ENCODE data around the gene SLC22A13.

Gene SLC22A13

DNA sequence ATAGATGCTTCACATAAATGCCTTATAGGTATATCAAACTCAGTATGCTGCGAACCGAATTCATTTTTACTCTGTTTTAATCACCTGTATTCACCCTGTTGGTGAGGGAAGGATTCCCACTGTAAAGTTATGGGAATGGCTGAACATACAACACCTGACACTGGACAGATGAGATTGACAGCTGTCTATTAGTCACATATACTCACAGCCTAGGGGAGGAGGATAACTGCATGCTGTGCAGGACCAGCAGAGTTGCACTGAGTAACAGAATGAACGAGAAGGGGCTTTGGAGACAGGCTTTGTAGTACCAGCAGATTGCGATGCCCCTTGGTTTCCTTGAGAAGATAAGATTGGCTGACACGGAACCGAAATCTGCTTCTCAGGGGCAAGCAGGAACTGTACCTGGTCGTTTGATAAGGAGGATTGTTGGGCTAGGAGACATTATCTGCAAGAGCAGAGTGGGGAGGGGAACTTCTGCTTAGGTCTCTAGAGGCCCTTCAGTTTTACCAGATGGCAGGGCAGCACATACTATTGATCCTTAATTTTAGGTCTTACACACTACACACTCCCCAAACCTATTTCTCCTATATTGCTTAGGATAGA, 43.5 kb upstream of the SLC22A13 start:
- H3K4me2 ChIP-seq (ENCODE audit: low read depth, low read length, poor library complexity, severe bottlenecking), result no peak overlapping the region
- no peaks in the 10 kb centered on the region for H3K9me3 ChIP-seq (ENCODE audit: insufficient read depth, low read depth, low read length)
- H3K9me2 ChIP-seq (replicated peaks; ENCODE audit: low read depth, low read length), result no peaks in the 10 kb centered on the region
- peaks cover 29% of the 10 kb centered on the region; the same call in 1 of the 2 replicates for H3K79me2 ChIP-seq (ENCODE audit: insufficient read depth, low read length)
- H3K36me3 ChIP-seq (ENCODE audit: insufficient read depth, low read length), result peaks cover 74% of the 10 kb centered on the region
- H3K9ac ChIP-seq (ENCODE audit: low read depth, low read length, poor library complexity, severe bottlenecking), result no peak overlapping the region
- peaks cover 2% of the 10 kb centered on the region for H3K27me3 ChIP-seq (ENCODE audit: insufficient read depth, low read length, poor library complexity, severe bottlenecking)
- no peak overlapping the region for H3K4me3 ChIP-seq (ENCODE audit: low read length, poor library complexity, severe bottlenecking)
- H3F3A ChIP-seq (ENCODE audit: low read depth), result no peaks in the 10 kb centered on the region
- no peaks in the 10 kb centered on the region for H4K20me1 ChIP-seq (ENCODE audit: insufficient read depth, low read length, poor library complexity, severe bottlenecking)
- H2AFZ ChIP-seq (ENCODE audit: low read length), result no peak overlapping the region
- H3K4me1 ChIP-seq (ENCODE audit: insufficient read depth, low read length, poor library complexity, severe bottlenecking), result no peaks in the 10 kb centered on the region
- TF ChIP-seq EZH2phosphoT487 (IDR thresholded peaks at IDR 0.05; ENCODE audit: borderline replicate concordance), result no peak
- TF ChIP-seq, protein P1, sequence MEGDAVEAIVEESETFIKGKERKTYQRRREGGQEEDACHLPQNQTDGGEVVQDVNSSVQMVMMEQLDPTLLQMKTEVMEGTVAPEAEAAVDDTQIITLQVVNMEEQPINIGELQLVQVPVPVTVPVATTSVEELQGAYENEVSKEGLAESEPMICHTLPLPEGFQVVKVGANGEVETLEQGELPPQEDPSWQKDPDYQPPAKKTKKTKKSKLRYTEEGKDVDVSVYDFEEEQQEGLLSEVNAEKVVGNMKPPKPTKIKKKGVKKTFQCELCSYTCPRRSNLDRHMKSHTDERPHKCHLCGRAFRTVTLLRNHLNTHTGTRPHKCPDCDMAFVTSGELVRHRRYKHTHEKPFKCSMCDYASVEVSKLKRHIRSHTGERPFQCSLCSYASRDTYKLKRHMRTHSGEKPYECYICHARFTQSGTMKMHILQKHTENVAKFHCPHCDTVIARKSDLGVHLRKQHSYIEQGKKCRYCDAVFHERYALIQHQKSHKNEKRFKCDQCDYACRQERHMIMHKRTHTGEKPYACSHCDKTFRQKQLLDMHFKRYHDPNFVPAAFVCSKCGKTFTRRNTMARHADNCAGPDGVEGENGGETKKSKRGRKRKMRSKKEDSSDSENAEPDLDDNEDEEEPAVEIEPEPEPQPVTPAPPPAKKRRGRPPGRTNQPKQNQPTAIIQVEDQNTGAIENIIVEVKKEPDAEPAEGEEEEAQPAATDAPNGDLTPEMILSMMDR (conservative IDR thresholded peaks at IDR 0.05; ENCODE audit: low read length), result no peak

- peaks cover 15% of the 10 kb centered on the region; the same call in 1 of the 2 replicates for H3K79me2 ChIP-seq (ENCODE audit: insufficient read depth, low read length)
- TF ChIP-seq EZH2phosphoT487 (IDR thresholded peaks at IDR 0.05; ENCODE audit: borderline replicate concordance), result no peak
- TF ChIP-seq, protein P1 (conservative IDR thresholded peaks at IDR 0.05; ENCODE audit: low read length), result no peak
- no peaks in the 10 kb centered on the region for H3K9me2 ChIP-seq (replicated peaks; ENCODE audit: low read depth, low read length)
- no peaks in the 10 kb centered on the region for H3K9me3 ChIP-seq (ENCODE audit: insufficient read depth, low read depth, low read length)
- H3F3A ChIP-seq (ENCODE audit: low read depth), result no peaks in the 10 kb centered on the region
- peaks cover 4% of the 10 kb centered on the region for H3K27me3 ChIP-seq (ENCODE audit: insufficient read depth, low read length, poor library complexity, severe bottlenecking)
- no peak overlapping the region for H3K4me3 ChIP-seq (ENCODE audit: low read length, poor library complexity, severe bottlenecking)
- no peaks in the 10 kb centered on the region for H4K20me1 ChIP-seq (ENCODE audit: insufficient read depth, low read length, poor library complexity, severe bottlenecking)
- H3K4me2 ChIP-seq (ENCODE audit: low read depth, low read length, poor library complexity, severe bottlenecking), result no peak overlapping the region
- no peak overlapping the region for H2AFZ ChIP-seq (ENCODE audit: low read length)
- H3K9ac ChIP-seq (ENCODE audit: low read depth, low read length, poor library complexity, severe bottlenecking), result no peak overlapping the region
- no peaks in the 10 kb centered on the region for H3K4me1 ChIP-seq (ENCODE audit: insufficient read depth, low read length, poor library complexity, severe bottlenecking)
- H3K36me3 ChIP-seq (ENCODE audit: insufficient read depth, low read length), result peaks cover 75% of the 10 kb centered on the region
These were observed 41.3 kb upstream of the SLC22A13 start for GRCh38 chr3:38224357-38224756.

GRCh38 chr3:38226273-38226672, 39.3 kb upstream of the SLC22A13 start:
- Histone ChIP-seq H3K9me2 (replicated peaks; ENCODE audit: low read depth, low read length) (no peaks in the 10 kb centered on the region), H4K20me1 (ENCODE audit: insufficient read depth, low read length, poor library complexity, severe bottlenecking) (no peaks in the 10 kb centered on the region), H3K4me3 (ENCODE audit: low read length, poor library complexity, severe bottlenecking) (no peak overlapping the region), H3K79me2 (ENCODE audit: insufficient read depth, low read length) (no peaks in the 10 kb centered on the region), H3K4me2 (ENCODE audit: low read depth, low read length, poor library complexity, severe bottlenecking) (no peak overlapping the region), H3K9ac (ENCODE audit: low read depth, low read length, poor library complexity, severe bottlenecking) (no peak overlapping the region), H3K27me3 (ENCODE audit: insufficient read depth, low read length, poor library complexity, severe bottlenecking) (peaks cover 4% of the 10 kb centered on the region), H2AFZ (ENCODE audit: low read length) (no peak overlapping the region), H3K36me3 (ENCODE audit: insufficient read depth, low read length) (peaks cover 89% of the 10 kb centered on the region), H3K9me3 (ENCODE audit: insufficient read depth, low read depth, low read length) (no peaks in the 10 kb centered on the region), H3K4me1 (ENCODE audit: insufficient read depth, low read length, poor library complexity, severe bottlenecking) (no peaks in the 10 kb centered on the region), H3F3A (ENCODE audit: low read depth) (no peaks in the 10 kb centered on the region)
- TF ChIP-seq, protein P1 (conservative IDR thresholded peaks at IDR 0.05; ENCODE audit: low read length), result no peak
- no peak for TF ChIP-seq EZH2phosphoT487 (IDR thresholded peaks at IDR 0.05; ENCODE audit: borderline replicate concordance)

Data from Loucy (cell line).